ENCODE results near the gene OR52B6.

DNA sequence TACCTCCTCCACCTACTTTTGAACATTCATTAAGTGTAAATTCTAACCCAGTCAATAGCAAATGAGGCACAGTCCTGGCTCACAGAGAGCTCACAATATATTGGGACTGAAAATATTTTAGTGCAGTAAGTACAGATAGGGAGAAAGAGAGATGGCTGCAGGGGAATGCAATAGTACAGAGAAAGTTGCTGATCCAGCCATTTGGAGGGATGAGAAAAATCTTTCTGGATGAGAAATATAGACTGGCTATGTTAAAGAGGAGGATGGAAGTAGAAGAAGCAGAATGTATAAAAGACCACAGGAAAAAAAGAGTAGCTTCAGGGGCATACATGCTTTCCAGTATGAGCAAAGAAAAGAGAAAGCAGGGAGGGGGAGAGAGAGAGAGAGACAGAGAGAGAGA is 3.6 kb upstream of the OR52B6 start:
- TF ChIP-seq TCF7 (CRISPR knock-in tag; IDR thresholded peaks at IDR 0.05; ENCODE audit: low read depth) (no peak), CTCF (IDR thresholded peaks at IDR 0.05) (no peak), USF2 (CRISPR knock-in tag; IDR thresholded peaks at IDR 0.05) (no peak), NR2C2 (CRISPR knock-in tag; IDR thresholded peaks at IDR 0.05) (no peak), IRF1 (CRISPR knock-in tag; IDR thresholded peaks at IDR 0.05) (no peak), CREB1 (CRISPR knock-in tag; IDR thresholded peaks at IDR 0.05) (no peak), ZNF121 (CRISPR knock-in tag; IDR thresholded peaks at IDR 0.05) (no peak), NFE2L1 (CRISPR knock-in tag; IDR thresholded peaks at IDR 0.05) (no peak)
- TF ChIP-seq, protein P1, sequence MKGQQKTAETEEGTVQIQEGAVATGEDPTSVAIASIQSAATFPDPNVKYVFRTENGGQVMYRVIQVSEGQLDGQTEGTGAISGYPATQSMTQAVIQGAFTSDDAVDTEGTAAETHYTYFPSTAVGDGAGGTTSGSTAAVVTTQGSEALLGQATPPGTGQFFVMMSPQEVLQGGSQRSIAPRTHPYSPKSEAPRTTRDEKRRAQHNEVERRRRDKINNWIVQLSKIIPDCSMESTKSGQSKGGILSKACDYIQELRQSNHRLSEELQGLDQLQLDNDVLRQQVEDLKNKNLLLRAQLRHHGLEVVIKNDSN (CRISPR knock-in tag; IDR thresholded peaks at IDR 0.05) = no peak
- TF ChIP-seq, protein P2, sequence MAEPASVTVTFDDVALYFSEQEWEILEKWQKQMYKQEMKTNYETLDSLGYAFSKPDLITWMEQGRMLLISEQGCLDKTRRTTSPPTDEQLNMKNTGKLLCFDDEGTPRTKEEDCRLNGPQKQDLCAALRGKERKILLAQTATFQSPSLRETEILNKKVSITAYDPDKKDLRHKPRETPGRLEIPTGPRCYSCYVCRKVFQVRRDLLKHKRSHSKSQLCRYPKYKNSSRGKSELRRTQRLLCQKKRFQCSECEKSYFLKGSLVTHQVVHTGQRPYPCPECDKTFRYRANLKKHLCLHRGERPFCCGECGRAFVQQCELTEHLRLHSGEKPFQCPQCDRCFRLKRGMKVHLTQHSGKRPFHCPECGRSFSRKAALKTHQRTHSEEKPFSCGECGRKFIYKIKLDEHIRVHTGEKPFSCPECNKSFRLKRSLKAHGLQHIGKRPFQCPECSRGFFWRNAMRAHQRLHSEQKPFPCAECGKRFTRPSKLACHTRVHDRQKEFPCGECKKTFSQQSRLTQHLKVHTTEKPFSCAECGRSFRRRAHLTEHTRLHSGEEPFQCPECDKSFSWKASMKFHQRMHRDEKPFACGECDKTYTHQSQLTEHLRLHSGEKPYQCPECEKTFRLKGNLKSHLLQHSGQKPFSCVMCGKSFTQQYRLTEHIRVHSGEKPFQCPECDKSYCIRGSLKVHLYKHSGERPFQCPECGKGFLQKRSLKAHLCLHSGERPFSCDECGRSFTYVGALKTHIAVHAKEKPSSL (CRISPR knock-in tag; conservative IDR thresholded peaks at IDR 0.05) = no peak
- TF ChIP-seq, protein P3, sequence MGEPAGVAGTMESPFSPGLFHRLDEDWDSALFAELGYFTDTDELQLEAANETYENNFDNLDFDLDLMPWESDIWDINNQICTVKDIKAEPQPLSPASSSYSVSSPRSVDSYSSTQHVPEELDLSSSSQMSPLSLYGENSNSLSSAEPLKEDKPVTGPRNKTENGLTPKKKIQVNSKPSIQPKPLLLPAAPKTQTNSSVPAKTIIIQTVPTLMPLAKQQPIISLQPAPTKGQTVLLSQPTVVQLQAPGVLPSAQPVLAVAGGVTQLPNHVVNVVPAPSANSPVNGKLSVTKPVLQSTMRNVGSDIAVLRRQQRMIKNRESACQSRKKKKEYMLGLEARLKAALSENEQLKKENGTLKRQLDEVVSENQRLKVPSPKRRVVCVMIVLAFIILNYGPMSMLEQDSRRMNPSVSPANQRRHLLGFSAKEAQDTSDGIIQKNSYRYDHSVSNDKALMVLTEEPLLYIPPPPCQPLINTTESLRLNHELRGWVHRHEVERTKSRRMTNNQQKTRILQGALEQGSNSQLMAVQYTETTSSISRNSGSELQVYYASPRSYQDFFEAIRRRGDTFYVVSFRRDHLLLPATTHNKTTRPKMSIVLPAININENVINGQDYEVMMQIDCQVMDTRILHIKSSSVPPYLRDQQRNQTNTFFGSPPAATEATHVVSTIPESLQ (CRISPR knock-in tag; IDR thresholded peaks at IDR 0.05) = no peak
- TF ChIP-seq, protein P4, sequence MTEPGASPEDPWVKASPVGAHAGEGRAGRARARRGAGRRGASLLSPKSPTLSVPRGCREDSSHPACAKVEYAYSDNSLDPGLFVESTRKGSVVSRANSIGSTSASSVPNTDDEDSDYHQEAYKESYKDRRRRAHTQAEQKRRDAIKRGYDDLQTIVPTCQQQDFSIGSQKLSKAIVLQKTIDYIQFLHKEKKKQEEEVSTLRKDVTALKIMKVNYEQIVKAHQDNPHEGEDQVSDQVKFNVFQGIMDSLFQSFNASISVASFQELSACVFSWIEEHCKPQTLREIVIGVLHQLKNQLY (CRISPR knock-in tag; IDR thresholded peaks at IDR 0.05) = no peak
